Epithelial cell of proximal tubule (primary cell): Measurements from ENCODE around the gene SHROOM3. TPM values are rescaled to one million over a fixed set of nuclear protein-coding genes. Genes with fewer than 3 reads are reported as not detected.

ENCODE experiments used
- DNase-seq: peaks from one replicate; pipeline ENCODE4 v3.0.0-alpha.2; 2011; ENCODE audit warnings: low read depth
- H3K4me3 ChIP-seq: 2 replicates; pipeline ENCODE4 v1.5.1; 2011; ENCODE audit warnings: low read depth, mild to moderate bottlenecking, low read length
- CTCF ChIP-seq: conservative IDR thresholded peaks from 2 replicates; pipeline ENCODE4 v1.5.1; 2012; ENCODE audit warnings: low read depth, mild to moderate bottlenecking, low read length
- total RNA-seq: library from RNA; depleted of rRNA; stranded (reverse); fragments of >200 nt; gene quantifications from 2 replicates; pipeline ENCODE4 v1.2.3, GENCODE V29; 2015

SHROOM3 gene
- total RNA-seq, 1 donor from 2014 or later, result 109 TPM

GRCh38 chr4:76659103-76659490 is 224.1 kb downstream of the SHROOM3 start:
- no peak overlapping the region for H3K4me3 ChIP-seq
- no peak for TF ChIP-seq CTCF
- DNase-seq, result no peak

GRCh38 chr4:76663824-76664223 is 228.8 kb downstream of the SHROOM3 start:
- TF ChIP-seq CTCF, result no peak
- no peak for DNase-seq
- no peak overlapping the region for H3K4me3 ChIP-seq

- no peak for DNase-seq
- no peak for TF ChIP-seq CTCF
- H3K4me3 ChIP-seq, result no peak overlapping the region
These were observed 230.1 kb downstream of the SHROOM3 start for GRCh38 chr4:76665153-76665552.

GRCh38 chr4:76665721-76666120 is 230.7 kb downstream of the SHROOM3 start:
- no peak for TF ChIP-seq CTCF
- no peak overlapping the region for H3K4me3 ChIP-seq

DNA sequence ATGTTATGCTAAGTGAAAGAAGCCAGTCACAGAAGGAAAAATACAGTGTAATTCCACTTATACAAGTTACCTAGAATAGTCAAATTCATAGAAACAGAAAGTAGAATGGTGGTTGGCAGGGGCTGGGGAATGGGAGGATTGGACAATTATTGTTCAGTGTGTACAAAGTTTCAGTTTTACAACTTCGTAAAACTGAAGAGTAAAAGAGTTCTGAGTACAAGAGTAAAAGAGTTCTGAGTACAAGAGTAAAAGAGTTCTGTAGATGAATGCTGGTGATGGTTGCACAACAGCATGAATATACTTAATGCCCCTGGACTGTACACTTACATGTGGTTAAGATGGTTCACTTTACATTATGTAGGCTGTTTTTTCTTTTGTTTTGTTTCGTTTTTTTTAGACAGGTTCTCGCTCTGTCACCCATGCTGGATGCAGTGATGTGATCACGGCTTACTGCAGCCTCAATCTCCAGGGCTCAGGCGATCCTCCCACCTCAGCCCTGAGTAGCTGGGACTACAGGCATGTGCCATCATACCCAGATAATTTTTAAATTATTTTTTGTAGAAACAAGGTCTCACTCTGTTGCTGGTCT is 232.0 kb downstream of the SHROOM3 start:
- TF ChIP-seq CTCF, result no peak
- H3K4me3 ChIP-seq, result no peak overlapping the region
- DNase-seq, result no peak

More at GRCh38 chr4:76665721-76666120, 230.7 kb downstream of the SHROOM3 start:
- DNase-seq, result no peak

DNA sequence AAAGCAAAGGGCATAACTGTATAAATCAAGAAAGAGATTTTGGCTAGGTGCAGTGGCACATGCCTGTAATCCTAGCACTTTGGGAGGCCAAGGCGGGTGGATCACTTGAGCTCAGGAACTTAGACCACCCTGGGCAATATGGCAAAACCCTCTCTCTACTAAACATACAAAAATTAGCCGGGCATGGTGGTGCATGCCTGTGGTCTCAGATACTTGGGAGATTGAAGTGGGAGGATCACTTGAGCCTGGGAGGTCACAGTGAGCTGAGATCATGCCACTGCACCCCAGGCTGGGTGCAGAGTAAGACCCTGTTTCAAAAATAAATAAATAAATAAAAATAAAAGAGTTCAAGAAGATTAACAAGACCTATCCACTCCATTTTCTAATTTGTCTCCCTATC is 235.6 kb downstream of the SHROOM3 start:
- no peak for DNase-seq
- no peak for TF ChIP-seq CTCF
- no peak overlapping the region for H3K4me3 ChIP-seq

DNA sequence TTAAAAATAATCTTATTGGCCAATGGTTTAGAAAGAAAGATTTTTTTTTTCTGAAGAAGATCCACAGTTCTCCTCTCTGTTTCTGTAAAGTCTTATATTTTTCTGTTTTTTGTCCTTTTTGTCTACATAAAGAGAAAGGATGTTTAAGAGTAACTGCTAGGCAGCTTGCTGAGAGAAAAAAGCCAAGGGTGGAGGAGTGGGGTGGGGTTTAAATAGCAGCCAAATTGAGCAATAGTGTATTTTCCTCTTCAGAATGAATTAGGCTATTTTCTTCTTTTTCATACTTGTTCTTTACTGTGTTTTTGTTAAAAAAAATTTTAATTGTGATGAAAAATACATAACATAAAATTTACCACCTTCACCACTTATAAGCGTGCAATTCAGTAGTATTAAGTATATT is 238.3 kb downstream of the SHROOM3 start:
- H3K4me3 ChIP-seq, result no peak overlapping the region
- DNase-seq, result no peak
- no peak for TF ChIP-seq CTCF
